Mucosa of descending colon (tissue), 3 donors: ENCODE results near the gene TGFBR3. TPM values are rescaled to one million over a fixed set of nuclear protein-coding genes. Genes with fewer than 3 reads are reported as not detected.
A peak's percentile ranks its signal among the peaks of the same experiment; 100 is the strongest.

Experiments used
- ATAC-seq: fragments of 200-7000 bp; cut with Tn5 transposase; one replicate; pipeline ENCODE4 v1.9.1; 2020; ENCODE audit warnings: mild to moderate bottlenecking, moderate library complexity
- DNase-seq, 3 donors: peaks; one replicate each; pipeline ENCODE4 v3.0.0-alpha.2; 2020
- H3K36me3 ChIP-seq: fragments of 200-600 bp; one replicate; pipeline ENCODE4 v1.8.0; 2021; ENCODE audit warnings: low read depth, mild to moderate bottlenecking
- H3K4me1 ChIP-seq: fragments of 200-600 bp; one replicate; pipeline ENCODE4 v1.8.0; 2021; ENCODE audit warnings: low read depth, mild to moderate bottlenecking
- H3K4me3 ChIP-seq: fragments of 200-600 bp; one replicate; pipeline ENCODE4 v1.8.0; 2021; ENCODE audit warnings: mild to moderate bottlenecking
- H3K9me3 ChIP-seq: fragments of 200-600 bp; one replicate; pipeline ENCODE4 v1.8.0; 2021; ENCODE audit warnings: mild to moderate bottlenecking
- CTCF ChIP-seq: fragments of 200-600 bp; IDR thresholded peaks from one replicate; pipeline ENCODE4 v1.8.0; 2022; ENCODE audit warnings: antibody characterized with exemption, mild to moderate bottlenecking
- intact Hi-C, 2 donors: fragments of 100-400 bp; cut with DNase I in 1 of 2; cut with micrococcal nuclease in 1 of 2; formaldehyde crosslinking; loops; one replicate each; pipeline versions ENCODE4 v1.11.0 to v1.11.1; 2022; cut with DNase I, micrococcal nuclease
- total RNA-seq, 3 donors: library from RNA; stranded (reverse); fragmentation: NEBNext Ultra II Directional in 2 of 3; extraction: Animal tissue kit (Norgen Biotek cat#: 25700) in 2 of 3; gene quantifications; one replicate each; pipeline versions ENCODE4 v1.2.1 to v1.2.4, GENCODE V29; 2021 to 2023
- donor health status: DM: no; HTN: no; CAD: no; lungs with moderate emphysema.
- donor health status: DM: no; HTN: no; CAD: no.
- donor health status: DM: no; HTN: yes; CAD: no.

Gene TGFBR3
- total RNA-seq, 3 donors from 2014 or later, result 11.6 to 89.7 (median 21.1) TPM

DNA sequence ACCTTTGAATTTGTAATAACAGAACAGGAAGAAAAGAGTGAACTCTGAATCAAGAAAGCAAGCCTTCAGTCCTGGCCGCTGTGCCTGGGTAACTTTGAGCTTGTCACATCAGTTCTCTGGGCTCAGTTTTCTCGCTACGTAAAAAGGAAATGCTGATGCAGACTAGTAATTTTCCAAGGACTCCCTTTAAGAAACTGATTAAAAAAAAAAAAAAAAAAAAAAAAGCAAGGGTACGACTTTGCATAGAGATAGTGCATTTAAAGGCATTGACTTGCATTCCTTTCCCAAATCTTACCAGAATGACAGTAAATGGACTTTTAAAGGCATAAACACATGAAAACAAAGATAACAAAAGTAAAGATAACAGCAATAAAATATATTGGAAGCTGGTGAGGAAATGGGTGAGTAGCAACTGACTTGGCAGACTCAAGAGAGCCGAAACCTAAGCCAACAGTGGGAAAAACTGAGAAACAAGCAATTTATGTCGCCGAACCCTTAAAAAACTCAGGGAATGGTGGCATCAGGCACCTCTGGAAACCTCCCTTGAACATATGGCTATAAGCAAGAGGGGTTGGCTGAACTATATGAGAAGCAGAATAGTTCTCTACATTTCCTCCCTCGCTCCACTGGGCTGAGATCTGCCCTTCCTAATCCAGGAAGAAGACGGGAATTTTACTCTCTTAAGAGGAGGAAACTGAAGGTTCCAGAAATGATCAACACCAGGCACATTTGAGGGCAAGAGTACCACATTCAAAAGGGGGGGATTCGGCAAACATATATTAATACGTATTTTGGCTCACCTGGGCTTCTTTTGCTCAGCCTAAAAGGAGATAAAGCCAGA is 196.1 kb downstream of the TGFBR3 start:
- TF ChIP-seq CTCF, result no peak
- DNase-seq (peak in 2 of 3 donors; percentile 27 to 31), ATAC-seq (peak; percentile 65)
- no peaks in the 10 kb centered on the region for H3K36me3 ChIP-seq
- intact Hi-C loops, result no loop called here
- H3K9me3 ChIP-seq, result no peaks in the 10 kb centered on the region
- no peak overlapping the region for H3K4me3 ChIP-seq
- peaks cover 21% of the 10 kb centered on the region for H3K4me1 ChIP-seq

GRCh38 chr1:91687452-91687851 is 198.5 kb downstream of the TGFBR3 start:
- no peak overlapping the region for H3K4me3 ChIP-seq
- ATAC-seq, result no peak
- DNase-seq, result no peak
- TF ChIP-seq CTCF, result no peak
- H3K36me3 ChIP-seq, result no peaks in the 10 kb centered on the region
- H3K9me3 ChIP-seq, result no peaks in the 10 kb centered on the region
- intact Hi-C loops, result loop anchor here in 1 of 2 donors (2.0 kb wide), 1 partner anchor 193 kb away; no protein-coding TSS in a partner anchor
- peaks cover 39% of the 10 kb centered on the region for H3K4me1 ChIP-seq

DNA sequence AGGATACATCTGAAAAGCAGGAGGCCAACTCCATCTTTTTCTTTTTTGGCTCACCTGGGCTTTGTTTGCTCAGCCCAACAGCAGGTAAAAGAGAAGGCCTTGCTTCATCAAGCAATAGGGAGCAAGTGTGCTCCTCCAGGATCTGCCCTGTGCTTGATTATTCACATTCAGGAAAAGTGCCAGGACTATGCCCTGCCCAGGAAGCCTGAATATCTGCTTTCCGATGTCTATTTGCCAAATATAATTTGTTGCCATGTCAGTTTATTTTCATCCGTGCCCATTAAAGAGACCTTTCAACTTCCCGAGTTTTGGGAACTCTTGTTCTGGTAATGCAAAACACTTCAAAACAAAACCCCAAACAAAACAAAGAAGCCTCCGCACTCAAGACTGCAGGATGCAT is 200.0 kb downstream of the TGFBR3 start:
- Histone ChIP-seq H3K4me3 (no peak overlapping the region), H3K36me3 (no peaks in the 10 kb centered on the region), H3K9me3 (no peaks in the 10 kb centered on the region), H3K4me1 (peaks cover 39% of the 10 kb centered on the region)
- TF ChIP-seq CTCF, result no peak
- DNase-seq (peak in 1 of 3 donors; percentile 18), ATAC-seq (peak; percentile 65)
- intact Hi-C loops, result loop anchor here in 1 of 2 donors (2.0 kb wide), 1 partner anchor 195 kb away; no protein-coding TSS in a partner anchor

DNA sequence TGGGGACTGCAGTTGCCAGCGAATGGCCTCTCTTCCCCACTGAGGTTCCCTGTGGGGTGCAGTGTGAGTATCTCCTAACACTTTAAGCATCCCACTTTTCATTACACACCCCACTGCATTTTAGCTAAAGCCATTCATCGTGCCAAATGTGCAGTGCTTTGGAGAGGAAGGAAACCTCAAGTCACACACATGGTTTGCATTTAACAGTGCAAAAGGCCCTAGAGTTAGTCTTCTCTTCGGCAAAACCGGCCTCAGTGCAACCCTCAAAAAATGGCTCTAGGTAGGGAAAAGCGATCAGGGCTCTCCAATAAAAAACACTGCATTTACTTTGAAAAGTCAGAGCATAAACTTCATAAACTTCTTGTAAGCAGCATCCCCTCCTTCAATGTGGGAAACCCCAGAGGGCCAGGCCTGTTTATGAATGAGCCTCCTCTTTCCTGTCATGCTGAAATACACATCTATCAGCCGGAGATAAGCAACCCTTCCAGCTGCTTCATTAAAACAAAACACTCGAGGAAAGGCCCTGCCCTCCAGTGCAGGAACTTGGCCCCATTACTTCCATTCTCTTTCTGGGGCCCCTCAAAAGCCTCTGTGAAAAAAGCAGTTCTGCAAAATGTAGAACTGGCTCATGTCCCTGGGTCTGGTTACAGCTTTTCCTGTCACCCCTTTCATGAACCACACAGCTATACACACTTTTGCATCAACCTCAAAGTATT is 201.3 kb downstream of the TGFBR3 start:
- Histone ChIP-seq H3K36me3 (no peaks in the 10 kb centered on the region), H3K4me1 (peaks cover 30% of the 10 kb centered on the region), H3K9me3 (no peaks in the 10 kb centered on the region), H3K4me3 (no peak overlapping the region)
- ATAC-seq (no peak), DNase-seq (peak in 1 of 3 donors; percentile 19)
- intact Hi-C loops, result no loop called here
- TF ChIP-seq CTCF, result no peak

GRCh38 chr1:91683598-91683951 is 202.4 kb downstream of the TGFBR3 start:
- intact Hi-C loops, result no loop called here
- peaks cover 24% of the 10 kb centered on the region for H3K4me1 ChIP-seq
- DNase-seq (peak; percentile 64 to 76 (median 72)), ATAC-seq (peak; percentile 92)
- H3K36me3 ChIP-seq, result no peaks in the 10 kb centered on the region
- no peak for TF ChIP-seq CTCF
- no peaks in the 10 kb centered on the region for H3K9me3 ChIP-seq
- H3K4me3 ChIP-seq, result no peak overlapping the region
